H1 (cell line): ENCODE data around the gene ZNF212. TPM values are rescaled to one million over a fixed set of nuclear protein-coding genes. Genes with fewer than 3 reads are reported as not detected.

Experiments used
- BACH1 ChIP-seq: IDR thresholded peaks from 2 replicates; pipeline ENCODE4 v1.6.1; 2012; ENCODE audit warnings: low read length, improper control_type of control experiment
- CHD1 ChIP-seq: IDR thresholded peaks from 2 replicates; pipeline ENCODE4 v1.6.1; 2012; ENCODE audit warnings: low read depth, low read length, improper control_type of control experiment
- MAFK ChIP-seq: IDR thresholded peaks from 2 replicates; pipeline ENCODE4 v1.6.1; 2012; ENCODE audit warnings: low read depth, mild to moderate bottlenecking, improper control_type of control experiment, low read length
- NANOG ChIP-seq: IDR thresholded peaks from 2 replicates; pipeline ENCODE4 v1.6.1; 2011; ENCODE audit warnings: low read length, low read depth, mild to moderate bottlenecking, inconsistent platforms; ENCODE audit not compliant: insufficient read depth, poor library complexity, severe bottlenecking
- POLR2A ChIP-seq, 2 experiments: IDR thresholded peaks; 1 replicate in 1 of 2; 2 replicates in 1 of 2; pipeline ENCODE4 v1.6.1; 2011; ENCODE audit warnings: low read depth in 2 of 2, low read length in 2 of 2, mild to moderate bottlenecking in 2 of 2; ENCODE audit errors: control extremely low read depth in 1 of 2
- RFX5 ChIP-seq: IDR thresholded peaks from 2 replicates; pipeline ENCODE4 v1.6.1; 2011; ENCODE audit warnings: low read depth, low read length, improper control_type of control experiment, borderline replicate concordance
- RNF2 ChIP-seq: fragments of 200-900, 300-1000 bp; sonication (generic); IDR thresholded peaks from 2 replicates; pipeline ENCODE4 v1.7.1; 2016; ENCODE audit warnings: borderline replicate concordance, low read depth, mild to moderate bottlenecking, antibody characterized with exemption, low read length; ENCODE audit not compliant: poor library complexity, severe bottlenecking; ENCODE audit errors: missing control alignments
- TAF7 ChIP-seq: optimal IDR thresholded peaks from 2 replicates; pipeline ENCODE3; 2011; ENCODE audit warnings: low read depth, mild to moderate bottlenecking, inconsistent platforms, low read length, moderate library complexity, borderline replicate concordance
- USF2 ChIP-seq: IDR thresholded peaks from 2 replicates; pipeline ENCODE4 v1.6.1; 2011; ENCODE audit warnings: low read length, improper control_type of control experiment
- YY1 ChIP-seq: IDR thresholded peaks from 2 replicates; pipeline ENCODE4 v1.6.1; 2011; ENCODE audit warnings: low read depth, mild to moderate bottlenecking, low read length
- polyA plus RNA-seq, 7 experiments: library from polyadenylated mRNA; depleted of rRNA in 3 of 7; stranded (reverse) in 5 of 7; unstranded in 2 of 7; fragments of >200 nt in 5 of 7; fragments of 200-250 nt in 2 of 7; gene quantifications; 1 replicate in 5 of 7; 2 replicates in 1 of 7; 4 replicates in 1 of 7; pipeline versions ENCODE4 v1.2.1 to v1.2.3, GENCODE V29; 2011 to 2013; ENCODE audit warnings: missing spikeins in 2 of 7, mixed read lengths in 2 of 7
- total RNA-seq: library from RNA; stranded (reverse); fragmentation: NEBNext Ultra II Directional; extraction: Animal tissue kit (Norgen Biotek cat#: 25700); gene quantifications from 2 replicates; pipeline ENCODE4 v1.2.1, GENCODE V29; 2021

Gene ZNF212
- total and polyA plus RNA-seq, 2 of the 8 experiments (the other 6 are each of a cell fraction or from before 2014, with no cell fraction given) = 6.7 to 19.3 TPM

GRCh38 chr7:149239345-149240143 lies at the start of gene ZNF212 (continued):
- no peak for TF ChIP-seq RNF2
- TF ChIP-seq YY1 = peak; percentile 66; the same call in 1 of the 2 replicates
- TF ChIP-seq USF2 = no peak
- no peak for TF ChIP-seq BACH1
- TF ChIP-seq RFX5 = no peak
- no peak for TF ChIP-seq MAFK
- peak in 1 of 2 experiments; percentile 67; a peak in 1 of 3 replicates for TF ChIP-seq POLR2A (IDR thresholded peaks at IDR 0.05; ENCODE audit: control extremely low read depth in 1 of 2, low read depth in 2 of 2, low read length in 2 of 2)
- no peak for TF ChIP-seq CHD1
- TF ChIP-seq TAF7 = no peak
- TF ChIP-seq NANOG = peak; percentile 28
